Ovary (tissue), 3 donors: ENCODE measurements around the gene SIK2.

ENCODE experiments used
- CTCF ChIP-seq, 3 donors: fragments of 450-650 bp in 2 of 3; fragments of 200-600 bp in 1 of 3; IDR thresholded peaks; one replicate each; pipeline versions ENCODE4 v1.5.1 to v1.8.0; 2016 to 2022; ENCODE audit warnings: antibody characterized with exemption in 3 of 3, mild to moderate bottlenecking in 1 of 3
- EP300 ChIP-seq: sonication (generic); formaldehyde crosslinking; IDR thresholded peaks from one replicate; pipeline ENCODE4 v1.6.1; 2017; ENCODE audit warnings: antibody characterized with exemption
- POLR2A ChIP-seq: fragments of 450-650 bp; IDR thresholded peaks from one replicate; pipeline ENCODE4 v1.6.1; 2017; ENCODE audit warnings: antibody characterized with exemption, mild to moderate bottlenecking, moderate library complexity
- donor health status: DM: no; HTN: no; CAD: no.

GRCh38 chr11:111589886-111590499, 12.3 kb upstream of the SIK2 start:
- TF ChIP-seq EP300 (no peak), CTCF (IDR thresholded peaks at IDR 0.05) (no peak), POLR2A (no peak)
